H9 (cell line): ENCODE data around the gene VPS26B. TPM values are rescaled to one million over a fixed set of nuclear protein-coding genes. Genes with fewer than 3 reads are reported as not detected.

Source experiments
- DNase-seq: peaks from one replicate; pipeline ENCODE4 v3.0.0-alpha.2; 2017
- H2AFZ ChIP-seq: one replicate; pipeline ENCODE4 v1.6.1; 2013; ENCODE audit warnings: mild to moderate bottlenecking, low read length, control low read depth, moderate library complexity
- H2AK5ac ChIP-seq: 2 replicates; pipeline ENCODE4 v1.6.1; 2013; ENCODE audit warnings: low read length, control low read depth, mixed read lengths; ENCODE audit not compliant: insufficient read length
- H2BK120ac ChIP-seq: one replicate; pipeline ENCODE4 v1.6.1; 2013; ENCODE audit warnings: low read depth, mild to moderate bottlenecking, low read length, control low read depth, inconsistent platforms; ENCODE audit not compliant: poor library complexity, severe bottlenecking
- H2BK12ac ChIP-seq: 2 replicates; pipeline ENCODE4 v1.6.1; 2013; ENCODE audit warnings: low read length, control low read depth, mixed read lengths, low read depth; ENCODE audit not compliant: insufficient read length
- H2BK15ac ChIP-seq: 2 replicates; pipeline ENCODE4 v1.6.1; 2013; ENCODE audit warnings: low read depth, low read length, control low read depth
- H2BK20ac ChIP-seq: one replicate; pipeline ENCODE4 v1.6.1; 2013; ENCODE audit warnings: low read depth, mild to moderate bottlenecking, low read length, control low read depth, inconsistent platforms; ENCODE audit not compliant: poor library complexity, severe bottlenecking
- H2BK5ac ChIP-seq: 2 replicates; pipeline ENCODE4 v1.6.1; 2013; ENCODE audit warnings: low read length, control low read depth, mixed read lengths; ENCODE audit not compliant: insufficient read length
- H3K14ac ChIP-seq: 2 replicates; pipeline ENCODE4 v1.6.1; 2013; ENCODE audit warnings: low read length, control low read depth; ENCODE audit not compliant: insufficient read depth
- H3K18ac ChIP-seq: 2 replicates; pipeline ENCODE4 v1.6.1; 2013; ENCODE audit warnings: low read depth, mild to moderate bottlenecking, mixed read lengths, low read length, control low read depth; ENCODE audit not compliant: insufficient read length
- H3K23ac ChIP-seq: 2 replicates; pipeline ENCODE4 v1.6.1; 2013; ENCODE audit warnings: low read length, control low read depth, mixed read lengths, low read depth; ENCODE audit not compliant: insufficient read length
- H3K23me2 ChIP-seq: 2 replicates; pipeline ENCODE4 v1.6.1; 2013; ENCODE audit warnings: low read depth, mild to moderate bottlenecking, mixed read lengths, low read length, control low read depth; ENCODE audit not compliant: insufficient read length, poor library complexity, severe bottlenecking
- H3K27ac ChIP-seq: 2 replicates; pipeline ENCODE4 v1.5.1; 2013; ENCODE audit warnings: low read length, control low read depth, mixed read lengths, low read depth; ENCODE audit not compliant: insufficient read length
- H3K27me3 ChIP-seq: 2 replicates; pipeline ENCODE4 v1.6.1; 2013; ENCODE audit warnings: low read length, control low read depth, inconsistent platforms; ENCODE audit not compliant: insufficient read depth
- H3K4ac ChIP-seq: 2 replicates; pipeline ENCODE4 v1.6.1; 2013; ENCODE audit warnings: low read depth, mild to moderate bottlenecking, control low read depth, inconsistent platforms, low read length, moderate library complexity
- H3K4me1 ChIP-seq: 2 replicates; pipeline ENCODE4 v1.6.1; 2013; ENCODE audit warnings: low read length, control low read depth, inconsistent platforms; ENCODE audit not compliant: insufficient read depth
- H3K4me2 ChIP-seq: 2 replicates; pipeline ENCODE4 v1.6.1; 2013; ENCODE audit warnings: low read length, control low read depth, mixed read lengths; ENCODE audit not compliant: insufficient read length, insufficient read depth
- H3K56ac ChIP-seq: 2 replicates; pipeline ENCODE4 v1.6.1; 2013; ENCODE audit warnings: low read depth, mild to moderate bottlenecking, mixed read lengths, low read length, control low read depth; ENCODE audit not compliant: insufficient read length
- H3K79me1 ChIP-seq: 2 replicates; pipeline ENCODE4 v1.6.1; 2013; ENCODE audit warnings: low read depth, mild to moderate bottlenecking, moderate library complexity, low read length, control low read depth, inconsistent platforms; ENCODE audit not compliant: insufficient read depth, poor library complexity, severe bottlenecking
- H3K79me2 ChIP-seq: 2 replicates; pipeline ENCODE4 v1.6.1; 2013; ENCODE audit warnings: low read length, control low read depth, inconsistent platforms; ENCODE audit not compliant: insufficient read depth
- H3K9ac ChIP-seq: 2 replicates; pipeline ENCODE4 v1.6.1; 2013; ENCODE audit warnings: low read length, control low read depth, mixed read lengths; ENCODE audit not compliant: insufficient read length; ENCODE audit errors: extremely low read depth
- H3K9me3 ChIP-seq: one replicate; pipeline ENCODE4 v1.6.1; 2013; ENCODE audit warnings: low read depth, low read length, inconsistent platforms; ENCODE audit not compliant: control insufficient read depth
- H3T11ph ChIP-seq: one replicate; pipeline ENCODE4 v1.6.1; 2013; ENCODE audit warnings: mild to moderate bottlenecking, low read length, control low read depth, inconsistent platforms
- H4K20me1 ChIP-seq: one replicate; pipeline ENCODE4 v1.6.1; 2013; ENCODE audit not compliant: control insufficient read depth, insufficient read length, insufficient read depth
- H4K5ac ChIP-seq: 2 replicates; pipeline ENCODE4 v1.6.1; 2013; ENCODE audit warnings: low read depth, mild to moderate bottlenecking, mixed read lengths, low read length, control low read depth; ENCODE audit not compliant: insufficient read length
- H4K8ac ChIP-seq: replicated peaks from 2 replicates; pipeline ENCODE4 v1.6.1; 2013; ENCODE audit warnings: low read length, control low read depth, mixed read lengths, low read depth; ENCODE audit not compliant: insufficient read length
- H4K91ac ChIP-seq: 2 replicates; pipeline ENCODE4 v1.6.1; 2013; ENCODE audit warnings: low read depth, mild to moderate bottlenecking, moderate library complexity, mixed read lengths, low read length, control low read depth; ENCODE audit not compliant: insufficient read length
- H3K27ac Mint-ChIP-seq, 3 experiments: 2 replicates in 2 of 3; 3 replicates in 1 of 3; pipeline ENCODE4 v1.8.0; 2020 to 2021; ENCODE audit warnings: mixed read lengths in 3 of 3, mild to moderate bottlenecking in 1 of 3, moderate library complexity in 1 of 3
- H3K27me3 Mint-ChIP-seq: 2 replicates; pipeline ENCODE4 v1.8.0; 2021; ENCODE audit warnings: low read depth, mild to moderate bottlenecking, moderate library complexity, mixed read lengths
- H3K36me3 Mint-ChIP-seq, 3 experiments: 2 replicates in 2 of 3; 3 replicates in 1 of 3; pipeline ENCODE4 v1.8.0; 2020 to 2021; ENCODE audit warnings: low read depth in 3 of 3, mixed read lengths in 3 of 3; ENCODE audit not compliant: insufficient read depth in 1 of 3
- H3K4me1 Mint-ChIP-seq, 2 experiments: 2 replicates each; pipeline ENCODE4 v1.8.0; 2020; ENCODE audit warnings: mixed read lengths in 2 of 2
- H3K4me3 Mint-ChIP-seq, 2 experiments: 2 replicates in 1 of 2; 3 replicates in 1 of 2; pipeline ENCODE4 v1.8.0; 2020 to 2021; ENCODE audit warnings: mild to moderate bottlenecking in 2 of 2, mixed read lengths in 2 of 2, moderate library complexity in 1 of 2
- H3K9me3 Mint-ChIP-seq, 2 experiments: 2 replicates in 1 of 2; 3 replicates in 1 of 2; pipeline ENCODE4 v1.8.0; 2020; ENCODE audit warnings: mild to moderate bottlenecking in 2 of 2, mixed read lengths in 2 of 2, moderate library complexity in 1 of 2
- WGBS: extraction: QIAGEN DNeasy Blood & Tissue Kit; methylation state at CpG from one replicate; pipeline ENCODE4 v1.1.7; 2013; ENCODE audit warnings: missing lambda C conversion rate, low lambda C conversion rate, mixed read lengths; ENCODE audit not compliant: insufficient read length; ENCODE audit errors: extremely low coverage; 5-methylcytosine and 5-hydroxymethylcytosine counted together
- total RNA-seq: library from RNA; stranded (reverse); gene quantifications from 2 replicates; pipeline ENCODE4 v1.2.1, GENCODE V29; 2021
- TF ChIP-seq, protein P1 (sequence below): fragments of 200-600 bp; sonication (generic); conservative IDR thresholded peaks from 3 replicates; pipeline ENCODE4 v1.8.0; 2021; ENCODE audit warnings: antibody characterized with exemption, mild to moderate bottlenecking

The VPS26B gene
- total RNA-seq, 1 experiment from 2014 or later, result 27.5 TPM

GRCh38 chr11:134223121-134223520 lies 1.4 kb upstream of the VPS26B start:
- H2BK5ac ChIP-seq, result no peak overlapping the region
- TF ChIP-seq, protein P1, sequence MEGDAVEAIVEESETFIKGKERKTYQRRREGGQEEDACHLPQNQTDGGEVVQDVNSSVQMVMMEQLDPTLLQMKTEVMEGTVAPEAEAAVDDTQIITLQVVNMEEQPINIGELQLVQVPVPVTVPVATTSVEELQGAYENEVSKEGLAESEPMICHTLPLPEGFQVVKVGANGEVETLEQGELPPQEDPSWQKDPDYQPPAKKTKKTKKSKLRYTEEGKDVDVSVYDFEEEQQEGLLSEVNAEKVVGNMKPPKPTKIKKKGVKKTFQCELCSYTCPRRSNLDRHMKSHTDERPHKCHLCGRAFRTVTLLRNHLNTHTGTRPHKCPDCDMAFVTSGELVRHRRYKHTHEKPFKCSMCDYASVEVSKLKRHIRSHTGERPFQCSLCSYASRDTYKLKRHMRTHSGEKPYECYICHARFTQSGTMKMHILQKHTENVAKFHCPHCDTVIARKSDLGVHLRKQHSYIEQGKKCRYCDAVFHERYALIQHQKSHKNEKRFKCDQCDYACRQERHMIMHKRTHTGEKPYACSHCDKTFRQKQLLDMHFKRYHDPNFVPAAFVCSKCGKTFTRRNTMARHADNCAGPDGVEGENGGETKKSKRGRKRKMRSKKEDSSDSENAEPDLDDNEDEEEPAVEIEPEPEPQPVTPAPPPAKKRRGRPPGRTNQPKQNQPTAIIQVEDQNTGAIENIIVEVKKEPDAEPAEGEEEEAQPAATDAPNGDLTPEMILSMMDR, result no peak
- Mint-ChIP-seq H3K27me3 (peaks cover 7% of the 10 kb centered on the region), H3K9me3 (no peaks in the 10 kb centered on the region), H3K27ac (peak overlapping the region in 2 of 3 experiments; percentile 41 to 80; a peak in 4 of 7 replicates), H3K4me3 (peak overlapping the region; percentile 92), H3K4me1 (peaks cover 17 to 27% of the 10 kb centered on the region in 2 experiments), H3K36me3 (peaks cover 13 to 22% (median 22%) of the 10 kb centered on the region in 3 experiments; a peak in 6 of 7 replicates)
- no peak overlapping the region for H3K4ac ChIP-seq
- H4K91ac ChIP-seq, result no peak overlapping the region
- no peaks in the 10 kb centered on the region for H3K79me1 ChIP-seq
- no peak overlapping the region for H2BK20ac ChIP-seq
- no peak overlapping the region for H2BK12ac ChIP-seq
- H2BK120ac ChIP-seq, result no peak overlapping the region
- no peak overlapping the region for H3K18ac ChIP-seq
- no peak overlapping the region for H3T11ph ChIP-seq
- peak overlapping the region; percentile 57 for H3K9ac ChIP-seq
- no peak overlapping the region for H3K23ac ChIP-seq
- no peaks in the 10 kb centered on the region for H3K9me3 ChIP-seq
- H3K27ac ChIP-seq, result no peak overlapping the region
- no peaks in the 10 kb centered on the region for H3K4me1 ChIP-seq
- H3K27me3 ChIP-seq, result no peaks in the 10 kb centered on the region
- no peak overlapping the region for H2AFZ ChIP-seq
- no peak overlapping the region for H4K5ac ChIP-seq
- peaks cover 15% of the 10 kb centered on the region for H3K23me2 ChIP-seq
- H3K79me2 ChIP-seq, result peaks cover 9% of the 10 kb centered on the region; the same call in 1 of the 2 replicates
- no peak for DNase-seq
- no peak overlapping the region for H2BK15ac ChIP-seq
- H3K4me2 ChIP-seq, result peak overlapping the region; percentile 98
- no CpG with 5 or more reads among the region's 5 CpGs for WGBS
- no peaks in the 10 kb centered on the region for H4K20me1 ChIP-seq
- H3K14ac ChIP-seq, result no peak overlapping the region; the same call in 1 of the 2 replicates
- no peak overlapping the region for H4K8ac ChIP-seq
- no peak overlapping the region for H3K56ac ChIP-seq
- H2AK5ac ChIP-seq, result no peak overlapping the region
